ENCODE results near the gene ZNF500.

DNA sequence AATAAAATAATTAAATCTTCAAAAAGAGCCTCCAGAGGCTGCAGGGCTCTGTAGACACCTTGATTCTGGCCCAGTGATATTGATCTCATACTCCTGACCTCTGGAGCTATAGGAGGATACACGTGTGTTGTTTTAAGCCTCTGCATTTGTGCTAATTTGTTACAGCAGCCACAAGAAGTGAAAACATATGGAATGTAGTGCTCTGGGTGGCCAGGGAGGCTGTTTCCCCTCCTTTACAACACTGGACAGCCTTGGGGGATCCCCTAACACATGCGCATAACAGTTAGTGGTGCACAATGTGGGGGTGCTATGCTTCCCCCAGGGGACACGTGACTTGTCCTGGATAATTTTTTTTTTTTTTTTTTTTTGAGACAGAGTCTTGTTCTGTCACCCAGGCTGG lies 4.7 kb upstream of the ZNF500 start:
- TF ChIP-seq, protein P1, sequence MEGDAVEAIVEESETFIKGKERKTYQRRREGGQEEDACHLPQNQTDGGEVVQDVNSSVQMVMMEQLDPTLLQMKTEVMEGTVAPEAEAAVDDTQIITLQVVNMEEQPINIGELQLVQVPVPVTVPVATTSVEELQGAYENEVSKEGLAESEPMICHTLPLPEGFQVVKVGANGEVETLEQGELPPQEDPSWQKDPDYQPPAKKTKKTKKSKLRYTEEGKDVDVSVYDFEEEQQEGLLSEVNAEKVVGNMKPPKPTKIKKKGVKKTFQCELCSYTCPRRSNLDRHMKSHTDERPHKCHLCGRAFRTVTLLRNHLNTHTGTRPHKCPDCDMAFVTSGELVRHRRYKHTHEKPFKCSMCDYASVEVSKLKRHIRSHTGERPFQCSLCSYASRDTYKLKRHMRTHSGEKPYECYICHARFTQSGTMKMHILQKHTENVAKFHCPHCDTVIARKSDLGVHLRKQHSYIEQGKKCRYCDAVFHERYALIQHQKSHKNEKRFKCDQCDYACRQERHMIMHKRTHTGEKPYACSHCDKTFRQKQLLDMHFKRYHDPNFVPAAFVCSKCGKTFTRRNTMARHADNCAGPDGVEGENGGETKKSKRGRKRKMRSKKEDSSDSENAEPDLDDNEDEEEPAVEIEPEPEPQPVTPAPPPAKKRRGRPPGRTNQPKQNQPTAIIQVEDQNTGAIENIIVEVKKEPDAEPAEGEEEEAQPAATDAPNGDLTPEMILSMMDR (IDR thresholded peaks at IDR 0.05; ENCODE audit: insufficient read depth, low read length, poor library complexity, severe bottlenecking), result no peak
- no peak for TF ChIP-seq EZH2phosphoT487 (conservative IDR thresholded peaks at IDR 0.05; ENCODE audit: low read length)

All from SU-DHL-6 (cell line).